Esophagus squamous epithelium (tissue), 5 donors: ENCODE results near the gene TARS2. TPM values are rescaled to one million over a fixed set of nuclear protein-coding genes. Genes with fewer than 3 reads are reported as not detected.

Experiments used
- DNase-seq: peaks from one replicate; lab custom pipeline; 2025; lab: John Stamatoyannopoulos, UW
- H3K27ac ChIP-seq, 4 donors: fragments of 200-600 bp; sonication (generic); one replicate each; pipeline ENCODE4 v1.5.1; 2016 to 2019; ENCODE audit warnings: mild to moderate bottlenecking in 1 of 4
- H3K27me3 ChIP-seq, 4 donors: fragments of 200-600 bp; sonication (generic); 1 replicate in 3 of 4; 2 replicates in 1 of 4; pipeline versions ENCODE4 v1.5.1 to v1.6.0; 2017 to 2021; ENCODE audit warnings: antibody characterized with exemption in 1 of 4
- H3K36me3 ChIP-seq, 3 donors: fragments of 200-600 bp; sonication (generic); one replicate each; pipeline ENCODE4 v1.5.1; 2016 to 2019
- H3K4me1 ChIP-seq, 3 donors: fragments of 200-600 bp; sonication (generic); one replicate each; pipeline ENCODE4 v1.5.1; 2017 to 2019
- H3K4me3 ChIP-seq, 4 donors: fragments of 200-600 bp; sonication (generic); 1 replicate in 3 of 4; 2 replicates in 1 of 4; pipeline ENCODE4 v1.5.1; 2016 to 2019; ENCODE audit warnings: mild to moderate bottlenecking in 2 of 4, moderate library complexity in 1 of 4
- H3K9me3 ChIP-seq, 3 donors: fragments of 200-600 bp; sonication (generic); one replicate each; pipeline ENCODE4 v1.5.1; 2016 to 2019
- CTCF ChIP-seq, 6 experiments: fragments of 450-650 bp in 4 of 6; fragments of 200-600 bp in 2 of 6; sonication (generic) in 2 of 6; IDR thresholded peaks; one replicate each; pipeline ENCODE4 v1.5.1; 2016 to 2019; ENCODE audit warnings: antibody characterized with exemption in 6 of 6, mild to moderate bottlenecking in 4 of 6, moderate library complexity in 4 of 6
- POLR2A ChIP-seq, 4 donors: fragments of 450-650 bp; IDR thresholded peaks; one replicate each; pipeline ENCODE4 v1.6.1; 2017; ENCODE audit warnings: antibody characterized with exemption in 4 of 4, mild to moderate bottlenecking in 4 of 4, moderate library complexity in 3 of 4
- WGBS, 2 donors: methylation state at CpG; one replicate each; pipeline ENCODE4 v1.1.5; 2018; 5-methylcytosine and 5-hydroxymethylcytosine counted together
- intact Hi-C: fragments of 100-400 bp; cut with DNase I; formaldehyde crosslinking; loops from one replicate; pipeline ENCODE4 v1.15.0; 2022
- total RNA-seq, 4 donors: library from RNA; depleted of rRNA; stranded (reverse); fragments of >200 nt; gene quantifications; one replicate each; pipeline ENCODE4 v1.1.0, GENCODE V29; 2016
- donor health status: DM: yes; HTN: yes; CAD: no.

The TARS2 gene
- total RNA-seq, 4 donors from 2014 or later = 10.5 to 16.5 (median 13.7) TPM

DNA sequence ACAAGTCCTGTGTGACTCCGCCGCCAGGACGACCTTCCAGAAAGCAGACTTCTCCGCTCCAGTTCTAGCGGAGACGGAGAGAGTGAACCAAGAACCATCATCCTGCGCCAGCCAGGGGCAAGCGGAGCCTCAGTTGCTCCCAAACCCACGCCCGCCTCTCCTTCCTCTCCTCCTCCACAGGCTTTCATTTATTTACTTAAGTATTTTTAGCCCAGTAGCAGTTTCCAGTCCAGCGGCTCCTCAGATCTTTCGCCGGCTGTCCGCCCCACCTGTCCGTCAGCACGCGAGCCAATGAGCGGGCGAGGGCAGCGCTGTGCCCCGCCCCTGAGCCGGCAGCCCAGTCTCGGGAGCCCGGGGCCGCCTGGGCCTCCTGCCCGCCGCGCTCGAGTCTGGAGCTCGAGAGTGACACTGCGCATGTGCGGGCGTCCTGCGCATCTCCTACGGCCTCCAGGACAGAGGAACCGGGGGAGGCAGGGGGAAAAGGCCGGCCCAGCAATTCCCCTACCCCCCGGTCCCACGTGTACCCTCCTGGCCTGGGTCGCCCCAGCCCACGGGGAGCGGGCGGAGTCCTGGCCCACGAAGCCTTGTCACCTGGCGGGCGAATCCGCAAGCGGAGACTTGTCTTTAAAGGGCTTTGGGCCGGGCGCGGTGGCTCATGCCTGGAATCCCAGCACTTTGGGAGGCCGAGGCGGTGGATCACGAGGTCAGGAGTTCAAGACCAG is 28.3 kb downstream of the TARS2 start, which contains the start of gene FALEC:
FALEC (plus strand) TSS at position 425 of the 722 bp plus-strand sequence.
- peak; percentile 70 for DNase-seq
- Histone ChIP-seq H3K9me3 (no peaks in the 10 kb centered on the region), H3K27me3 (no peaks in the 10 kb centered on the region), H3K27ac (peak within 1 kb of the TSS; percentile 86 to 94 (median 91)), H3K4me1 (peaks cover 9 to 68% (median 19%) of the 10 kb centered on the region in 3 donors), H3K36me3 (peaks cover 0 to 24% (median 4%) of the 10 kb centered on the region in 3 donors), H3K4me3 (peak within 1 kb of the TSS; percentile 32 to 77 (median 55))
- TF ChIP-seq POLR2A (IDR thresholded peaks at IDR 0.05) (peak in 2 of 4 donors; percentile 18 to 39), CTCF (IDR thresholded peaks at IDR 0.05) (peak in 2 of 6 experiments; percentile 19 to 34)
- 0 to 1% methylated on average over 15 to 21 of the region's 54 CpGs for WGBS, 2 donors
- intact Hi-C loops = no loop called here

- WGBS, 2 donors = 3 to 4% methylated on average over 19 of the region's 19 CpGs
- Histone ChIP-seq H3K9me3 (no peaks in the 10 kb centered on the region), H3K4me3 (peak overlapping the region; percentile 32 to 77 (median 55)), H3K36me3 (peaks cover 0 to 18% (median 3%) of the 10 kb centered on the region in 3 donors), H3K27me3 (no peaks in the 10 kb centered on the region), H3K4me1 (peaks cover 9 to 62% (median 19%) of the 10 kb centered on the region in 3 donors), H3K27ac (peak overlapping the region; percentile 86 to 94 (median 91))
- TF ChIP-seq CTCF (IDR thresholded peaks at IDR 0.05) (peak in 1 of 6 experiments; percentile 2), POLR2A (IDR thresholded peaks at IDR 0.05) (no peak)
- intact Hi-C loops = no loop called here
- no peak for DNase-seq
These were observed 28.9 kb downstream of the TARS2 start for GRCh38 chr1:150516050-150516591.

- Histone ChIP-seq H3K27ac (peak overlapping the region; percentile 6 to 92 (median 88)), H3K4me3 (peak overlapping the region in 2 of 4 donors; percentile 54 to 77), H3K27me3 (no peaks in the 10 kb centered on the region), H3K36me3 (peaks cover 0 to 13% (median 0%) of the 10 kb centered on the region in 3 donors), H3K4me1 (peaks cover 9 to 59% (median 19%) of the 10 kb centered on the region in 3 donors), H3K9me3 (no peaks in the 10 kb centered on the region)
- TF ChIP-seq POLR2A (IDR thresholded peaks at IDR 0.05) = no peak
- TF ChIP-seq CTCF (IDR thresholded peaks at IDR 0.05) = no peak
- intact Hi-C loops = no loop called here
- WGBS, 2 donors = 31 to 44% methylated on average over 4 of the region's 4 CpGs
- no peak for DNase-seq
These were observed 29.4 kb downstream of the TARS2 start for GRCh38 chr1:150516616-150517015.

- no peaks in the 10 kb centered on the region for H3K9me3 ChIP-seq
- WGBS, 2 donors = 64 to 83% methylated on average over 1 of the region's 1 CpG
- H3K36me3 ChIP-seq = no peaks in the 10 kb centered on the region
- TF ChIP-seq POLR2A (IDR thresholded peaks at IDR 0.05) (no peak), CTCF (IDR thresholded peaks at IDR 0.05) (no peak)
- H3K27ac ChIP-seq = no peak overlapping the region
- peaks cover 3 to 19% (median 3%) of the 10 kb centered on the region in 3 donors for H3K4me1 ChIP-seq
- H3K27me3 ChIP-seq = no peaks in the 10 kb centered on the region
- intact Hi-C loops = no loop called here
- H3K4me3 ChIP-seq = no peak overlapping the region
- no peak for DNase-seq
These were observed 34.2 kb downstream of the TARS2 start for GRCh38 chr1:150521196-150521968.
